Tibial nerve (tissue), 4 donors: ENCODE results near the gene RAD51D. TPM values are rescaled to one million over a fixed set of nuclear protein-coding genes. Genes with fewer than 3 reads are reported as not detected.

ENCODE experiments used
- DNase-seq, 2 donors: peaks; one replicate each; pipeline ENCODE4 v3.0.0-alpha.2; 2019; ENCODE audit warnings: low spot score in 2 of 2
- H3K27ac ChIP-seq, 4 donors: fragments of 200-600 bp; sonication (generic) in 3 of 4; one replicate each; pipeline ENCODE4 v1.5.1; 2017 to 2019; ENCODE audit warnings: mild to moderate bottlenecking in 1 of 4
- H3K27me3 ChIP-seq, 2 donors: fragments of 200-600 bp; sonication (generic) in 1 of 2; one replicate each; pipeline versions ENCODE4 v1.5.1 to v1.6.0; 2017 to 2019
- H3K36me3 ChIP-seq, 3 donors: fragments of 200-600 bp; sonication (generic); one replicate each; pipeline ENCODE4 v1.5.1; 2018 to 2019
- H3K4me1 ChIP-seq, 4 donors: fragments of 200-600 bp; sonication (generic) in 3 of 4; one replicate each; pipeline ENCODE4 v1.5.1; 2017 to 2019
- H3K4me3 ChIP-seq, 4 donors: fragments of 200-600 bp; sonication (generic) in 3 of 4; one replicate each; pipeline ENCODE4 v1.5.1; 2017 to 2019; ENCODE audit warnings: mild to moderate bottlenecking in 1 of 4, moderate library complexity in 1 of 4
- H3K9me3 ChIP-seq, 4 donors: fragments of 200-600 bp; sonication (generic) in 3 of 4; one replicate each; pipeline ENCODE4 v1.5.1; 2017 to 2019
- EP300 ChIP-seq, 2 donors: sonication (generic); formaldehyde crosslinking; IDR thresholded peaks; one replicate each; pipeline ENCODE4 v1.6.1; 2017; ENCODE audit warnings: antibody characterized with exemption in 2 of 2, mild to moderate bottlenecking in 1 of 2
- POLR2A ChIP-seq, 2 donors: fragments of 450-650 bp; IDR thresholded peaks; one replicate each; pipeline ENCODE4 v1.6.1; 2017; ENCODE audit warnings: antibody characterized with exemption in 2 of 2, mild to moderate bottlenecking in 2 of 2, moderate library complexity in 2 of 2
- WGBS, 2 donors: methylation state at CpG; one replicate each; pipeline ENCODE4 v1.1.5; 2018; 5-methylcytosine and 5-hydroxymethylcytosine counted together
- total RNA-seq, 4 donors: library from RNA; depleted of rRNA; stranded (reverse); fragments of >200 nt; gene quantifications; one replicate each; pipeline ENCODE4 v1.1.0, GENCODE V29; 2016
- TF ChIP-seq, protein P1 (sequence below), 5 experiments: fragments of 200-600 bp in 3 of 5; fragments of 450-650 bp in 2 of 5; sonication (generic) in 3 of 5; IDR thresholded peaks; one replicate each; pipeline ENCODE4 v1.5.1; 2016 to 2019; ENCODE audit warnings: antibody characterized with exemption in 5 of 5, mild to moderate bottlenecking in 3 of 5, moderate library complexity in 2 of 5

RAD51D gene
- total RNA-seq, 4 donors from 2014 or later, result 7.5 to 19.8 (median 11.9) TPM

DNA sequence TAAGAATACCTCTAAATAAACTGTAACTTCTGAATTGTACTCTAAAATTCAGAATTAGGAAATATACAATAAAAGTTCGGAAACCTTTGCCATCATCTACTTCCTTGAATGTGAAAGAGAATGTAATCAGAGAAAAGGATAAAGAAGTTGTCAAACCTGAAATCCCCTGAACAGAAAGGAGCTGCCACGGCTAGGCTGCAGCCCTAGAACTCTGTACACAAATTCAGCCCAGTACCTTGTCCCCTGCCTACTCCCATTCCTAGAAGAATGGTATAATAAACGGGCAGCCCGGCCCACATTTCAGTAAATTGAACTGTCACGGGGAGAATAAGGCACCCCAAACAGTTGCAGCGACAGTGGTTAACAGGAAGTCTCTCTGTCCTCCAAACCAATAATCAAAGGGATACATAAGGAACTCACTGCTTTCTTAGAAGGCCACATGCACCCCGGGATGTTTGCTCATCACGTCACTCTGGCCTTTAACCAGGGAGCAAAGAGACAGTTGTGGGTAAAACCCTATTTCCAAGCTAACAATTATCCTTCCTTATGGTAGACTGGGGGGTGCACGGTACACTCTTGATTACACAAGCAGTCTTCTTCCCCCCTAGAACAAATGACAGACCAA lies 31.8 kb downstream of the RAD51D start:
- Histone ChIP-seq H3K27me3 (no peaks in the 10 kb centered on the region), H3K9me3 (no peaks in the 10 kb centered on the region), H3K4me3 (peak overlapping the region; percentile 58 to 99 (median 94)), H3K36me3 (no peaks in the 10 kb centered on the region), H3K27ac (peak overlapping the region; percentile 64 to 98 (median 96)), H3K4me1 (peaks cover 0 to 23% (median 9%) of the 10 kb centered on the region in 4 donors)
- DNase-seq, result peak in 1 of 2 donors; percentile 14
- TF ChIP-seq, protein P1, sequence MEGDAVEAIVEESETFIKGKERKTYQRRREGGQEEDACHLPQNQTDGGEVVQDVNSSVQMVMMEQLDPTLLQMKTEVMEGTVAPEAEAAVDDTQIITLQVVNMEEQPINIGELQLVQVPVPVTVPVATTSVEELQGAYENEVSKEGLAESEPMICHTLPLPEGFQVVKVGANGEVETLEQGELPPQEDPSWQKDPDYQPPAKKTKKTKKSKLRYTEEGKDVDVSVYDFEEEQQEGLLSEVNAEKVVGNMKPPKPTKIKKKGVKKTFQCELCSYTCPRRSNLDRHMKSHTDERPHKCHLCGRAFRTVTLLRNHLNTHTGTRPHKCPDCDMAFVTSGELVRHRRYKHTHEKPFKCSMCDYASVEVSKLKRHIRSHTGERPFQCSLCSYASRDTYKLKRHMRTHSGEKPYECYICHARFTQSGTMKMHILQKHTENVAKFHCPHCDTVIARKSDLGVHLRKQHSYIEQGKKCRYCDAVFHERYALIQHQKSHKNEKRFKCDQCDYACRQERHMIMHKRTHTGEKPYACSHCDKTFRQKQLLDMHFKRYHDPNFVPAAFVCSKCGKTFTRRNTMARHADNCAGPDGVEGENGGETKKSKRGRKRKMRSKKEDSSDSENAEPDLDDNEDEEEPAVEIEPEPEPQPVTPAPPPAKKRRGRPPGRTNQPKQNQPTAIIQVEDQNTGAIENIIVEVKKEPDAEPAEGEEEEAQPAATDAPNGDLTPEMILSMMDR (IDR thresholded peaks at IDR 0.05), result no peak
- TF ChIP-seq POLR2A (IDR thresholded peaks at IDR 0.05), result no peak
- no peak for TF ChIP-seq EP300 (IDR thresholded peaks at IDR 0.05)
- 25 to 30% methylated on average over 9 of the region's 9 CpGs for WGBS, 2 donors

DNA sequence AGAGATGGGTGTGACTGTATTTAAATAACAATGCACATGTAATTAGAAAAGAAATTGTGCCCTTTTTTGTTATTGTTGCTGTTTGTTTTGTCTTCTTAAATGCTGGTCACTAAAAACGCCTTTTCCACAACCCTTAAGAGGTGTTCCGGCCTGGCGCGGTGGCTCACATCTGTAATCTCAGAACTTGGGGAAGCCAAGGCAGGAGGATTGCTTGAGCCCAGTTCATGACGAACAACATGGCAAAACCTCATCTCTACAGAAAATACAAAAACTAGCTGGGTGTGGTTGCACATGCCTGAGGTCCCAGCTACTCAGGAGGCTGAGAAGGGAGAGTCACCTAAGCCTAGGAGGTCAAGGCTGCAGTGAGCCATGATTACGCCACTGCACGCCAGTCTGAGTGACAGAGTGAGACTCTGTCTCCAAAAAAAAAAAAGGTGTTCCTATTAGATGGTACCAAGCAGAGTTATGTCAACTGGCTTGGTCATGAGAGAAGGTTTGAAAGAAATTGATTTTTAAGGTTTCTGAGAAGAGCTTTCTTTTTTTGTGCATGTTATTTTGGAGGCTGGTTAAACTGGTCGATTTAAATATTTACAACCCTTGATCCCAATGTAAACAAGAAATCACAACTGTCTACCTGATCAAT lies 32.6 kb downstream of the RAD51D start:
- TF ChIP-seq, protein P1 (IDR thresholded peaks at IDR 0.05), result no peak
- TF ChIP-seq EP300 (IDR thresholded peaks at IDR 0.05), result no peak
- no peak for TF ChIP-seq POLR2A (IDR thresholded peaks at IDR 0.05)
- H3K9me3 ChIP-seq, result no peaks in the 10 kb centered on the region
- peaks cover 0 to 26% (median 9%) of the 10 kb centered on the region in 4 donors for H3K4me1 ChIP-seq
- 91 to 94% methylated on average over 8 of the region's 8 CpGs for WGBS, 2 donors
- peak overlapping the region in 1 of 4 donors; percentile 89 for H3K4me3 ChIP-seq
- no peaks in the 10 kb centered on the region for H3K27me3 ChIP-seq
- DNase-seq, result no peak
- H3K36me3 ChIP-seq, result no peaks in the 10 kb centered on the region
- peak overlapping the region in 2 of 4 donors; percentile 96 to 98 for H3K27ac ChIP-seq

DNA sequence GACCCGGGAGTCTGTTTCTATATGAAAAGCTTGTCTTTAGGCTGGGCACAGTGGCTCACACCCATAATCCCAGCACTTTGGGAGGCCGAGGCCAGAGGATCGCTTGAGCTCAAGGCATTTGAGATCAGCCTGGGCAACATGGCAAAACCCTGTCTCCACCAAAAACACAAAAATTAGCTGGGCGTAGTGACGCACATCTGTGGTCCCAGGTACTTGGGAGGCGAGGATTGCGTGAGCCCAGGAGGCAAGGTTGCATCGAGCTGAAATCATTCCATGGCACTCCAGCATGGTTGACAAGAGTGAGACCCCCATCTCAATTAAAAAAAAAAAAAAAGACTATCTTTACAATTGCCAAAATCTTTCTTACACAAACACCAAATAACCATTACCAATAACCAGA lies 33.5 kb downstream of the RAD51D start:
- Histone ChIP-seq H3K27me3 (no peaks in the 10 kb centered on the region), H3K4me3 (no peak overlapping the region), H3K9me3 (no peaks in the 10 kb centered on the region), H3K27ac (no peak overlapping the region), H3K36me3 (no peaks in the 10 kb centered on the region), H3K4me1 (peaks cover 0 to 34% (median 13%) of the 10 kb centered on the region in 4 donors)
- 94 to 96% methylated on average over 8 of the region's 8 CpGs for WGBS, 2 donors
- TF ChIP-seq POLR2A (IDR thresholded peaks at IDR 0.05) (no peak), EP300 (IDR thresholded peaks at IDR 0.05) (no peak)
- TF ChIP-seq, protein P1 (IDR thresholded peaks at IDR 0.05), result no peak
- no peak for DNase-seq

DNA sequence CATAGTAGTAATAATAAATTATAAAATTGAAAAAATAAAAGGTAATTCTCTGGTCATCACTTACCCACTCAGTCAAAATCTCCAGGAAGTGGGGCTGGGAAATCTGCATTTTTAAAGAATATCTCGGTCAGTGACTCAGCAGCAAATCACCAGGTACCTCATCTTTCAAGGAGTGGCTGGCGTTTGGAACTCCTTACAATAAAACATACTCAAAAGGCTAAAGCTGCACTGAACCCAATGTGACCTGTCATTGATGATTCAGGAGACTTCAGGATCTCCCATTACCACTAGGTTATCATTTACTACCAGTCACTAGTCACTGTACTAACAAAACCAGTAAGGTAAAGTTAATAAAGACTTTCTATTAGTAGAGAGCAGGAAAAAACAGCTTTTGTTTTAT lies 34.7 kb downstream of the RAD51D start:
- Histone ChIP-seq H3K36me3 (no peaks in the 10 kb centered on the region), H3K27me3 (no peaks in the 10 kb centered on the region), H3K27ac (no peak overlapping the region), H3K9me3 (no peaks in the 10 kb centered on the region), H3K4me3 (no peak overlapping the region), H3K4me1 (peaks cover 0 to 34% (median 13%) of the 10 kb centered on the region in 4 donors)
- 86 to 88% methylated on average over 2 of the region's 2 CpGs for WGBS, 2 donors
- TF ChIP-seq, protein P1 (IDR thresholded peaks at IDR 0.05), result no peak
- TF ChIP-seq EP300 (IDR thresholded peaks at IDR 0.05), result no peak
- no peak for DNase-seq

DNA sequence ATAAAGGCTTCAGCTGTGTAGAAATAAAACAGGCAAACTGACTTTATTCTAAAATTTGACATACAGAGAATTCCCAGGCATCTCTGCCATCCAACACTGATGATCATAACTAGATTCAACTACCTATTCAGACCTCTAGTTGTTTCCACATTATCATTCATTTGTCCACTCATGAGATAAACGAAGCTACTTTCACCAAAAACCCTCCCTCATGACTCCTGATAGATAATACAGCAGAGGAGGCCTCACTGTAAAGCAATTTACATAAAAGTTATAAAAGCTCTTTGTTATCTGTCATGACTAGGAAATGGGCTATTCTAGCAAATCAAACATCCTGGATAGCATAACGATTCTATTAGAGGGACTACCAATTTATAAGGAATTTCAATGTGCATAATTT lies 36.6 kb downstream of the RAD51D start:
- no peaks in the 10 kb centered on the region for H3K27me3 ChIP-seq
- no peaks in the 10 kb centered on the region for H3K36me3 ChIP-seq
- H3K4me1 ChIP-seq, result peaks cover 0 to 25% (median 13%) of the 10 kb centered on the region in 4 donors
- no peak for DNase-seq
- no peak overlapping the region for H3K4me3 ChIP-seq
- TF ChIP-seq, protein P1 (IDR thresholded peaks at IDR 0.05), result no peak
- TF ChIP-seq POLR2A (IDR thresholded peaks at IDR 0.05) (no peak), EP300 (IDR thresholded peaks at IDR 0.05) (no peak)
- 69 to 74% methylated on average over 2 of the region's 2 CpGs for WGBS, 2 donors
- no peak overlapping the region for H3K27ac ChIP-seq
- H3K9me3 ChIP-seq, result no peaks in the 10 kb centered on the region
